ENCODE measurements around the gene KCNAB3.

Gene KCNAB3

DNA sequence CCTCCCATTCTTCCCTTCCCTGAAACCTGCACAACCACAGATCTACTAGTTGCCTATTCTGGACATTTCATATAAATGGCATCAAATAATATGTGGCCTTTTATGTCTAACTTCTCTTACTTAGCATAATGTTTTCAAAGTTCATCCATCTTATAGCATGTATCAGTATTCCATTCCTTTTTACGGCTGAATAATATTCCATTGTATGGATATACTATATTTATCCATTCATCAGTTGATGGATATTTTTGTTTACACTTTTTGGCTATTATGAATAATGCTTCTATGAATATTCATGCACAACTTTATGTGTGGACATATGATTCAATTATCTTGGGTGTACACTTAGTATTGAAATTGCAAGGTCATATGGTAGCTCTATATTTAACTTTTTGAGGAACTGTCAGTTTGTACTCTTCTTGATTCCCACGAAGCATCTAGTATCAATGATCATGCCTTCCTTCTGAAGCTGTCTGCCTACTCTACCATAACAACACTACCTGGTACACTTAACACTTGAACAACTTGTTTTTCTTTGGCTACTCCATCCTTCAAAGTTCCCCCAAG lies 53.8 kb downstream of the KCNAB3 start:
- no peak for DNase-seq

DNA sequence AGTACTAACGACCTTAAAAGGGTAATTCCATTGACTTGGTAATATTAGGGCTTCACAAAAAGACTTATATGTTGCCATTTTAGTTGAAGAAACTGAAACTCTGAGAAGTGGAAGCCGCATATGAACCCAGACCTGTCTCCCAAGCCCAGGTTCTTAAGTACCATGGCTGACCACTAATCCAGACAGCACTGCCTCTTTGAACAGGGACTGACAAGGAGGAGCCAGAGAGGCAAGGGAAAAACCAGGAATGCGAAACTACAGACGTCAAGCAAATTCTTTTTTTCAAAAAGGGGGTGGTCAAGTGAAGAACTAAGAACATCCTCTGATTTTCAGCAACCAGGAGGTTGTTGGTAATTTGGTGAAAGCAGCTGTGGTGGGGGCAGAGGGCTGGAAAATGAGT lies 56.6 kb downstream of the KCNAB3 start:
- no peak for DNase-seq
